SU-DHL-6 (cell line): ENCODE data around the gene FAM9A.
"Not testable (repeated sequence)": the region's sequence is repeated elsewhere in the genome, so short reads cannot be mapped to it uniquely, and the experiment has no call there.

Source experiments
- H2AFZ ChIP-seq: fragments of 200-600 bp; sonication (generic); 2 replicates; pipeline ENCODE4 v1.6.1; 2014; ENCODE audit warnings: low read depth, mild to moderate bottlenecking, moderate library complexity, mixed read lengths, antibody characterized with exemption, low read length; ENCODE audit not compliant: severe bottlenecking
- H3F3A ChIP-seq: fragments of 200-600 bp; shearing (Covaris generic); 2 replicates; pipeline ENCODE4 v1.6.0; 2016; ENCODE audit warnings: antibody characterized with exemption, mild to moderate bottlenecking; ENCODE audit not compliant: insufficient read depth
- H3K27ac ChIP-seq: fragments of 200-600 bp; sonication (generic); 2 replicates; pipeline ENCODE4 v1.5.1; 2016; ENCODE audit warnings: low read depth, mild to moderate bottlenecking, low read length, moderate library complexity, mixed read lengths
- H3K27me3 ChIP-seq: fragments of 200-600 bp; sonication (generic), shearing (Covaris generic); 2 replicates; pipeline ENCODE4 v1.6.0; 2014; ENCODE audit warnings: mild to moderate bottlenecking, low read length
- H3K36me3 ChIP-seq: fragments of 200-600 bp; sonication (generic); 2 replicates; pipeline ENCODE4 v1.6.1; 2014; ENCODE audit warnings: mild to moderate bottlenecking, low read length, mixed read lengths
- H3K4me2 ChIP-seq: fragments of 300-600, 200-600 bp; shearing (Covaris generic), sonication (generic); 2 replicates; pipeline ENCODE4 v1.6.0; 2014; ENCODE audit warnings: low read length, low read depth, mild to moderate bottlenecking; ENCODE audit not compliant: poor library complexity, severe bottlenecking
- H3K4me3 ChIP-seq: fragments of 200-600 bp; sonication (generic); 2 replicates; pipeline ENCODE4 v1.5.1; 2014; ENCODE audit warnings: antibody characterized with exemption, low read length, mild to moderate bottlenecking, mixed read lengths; ENCODE audit not compliant: insufficient read depth, poor library complexity, severe bottlenecking
- H3K79me2 ChIP-seq: fragments of 200-600 bp; sonication (generic); 2 replicates; pipeline ENCODE4 v1.6.1; 2014; ENCODE audit warnings: mild to moderate bottlenecking, low read length, moderate library complexity; ENCODE audit not compliant: insufficient read depth
- H3K9ac ChIP-seq: fragments of 200-600 bp; sonication (generic); 2 replicates; pipeline ENCODE4 v1.7.0; 2014; ENCODE audit warnings: mild to moderate bottlenecking, low read length
- H3K9me2 ChIP-seq: fragments of 200-600 bp; sonication (generic); replicated peaks from 2 replicates; pipeline ENCODE4 v1.6.1; 2014; ENCODE audit warnings: low read length; ENCODE audit not compliant: insufficient read depth
- H3K9me3 ChIP-seq: fragments of 200-600 bp; sonication (generic); 2 replicates; pipeline ENCODE4 v1.6.1; 2014; ENCODE audit warnings: low read length, mixed read lengths; ENCODE audit not compliant: insufficient read depth
- H4K20me1 ChIP-seq: fragments of 200-600 bp; sonication (generic); 2 replicates; pipeline ENCODE4 v1.6.1; 2014; ENCODE audit warnings: low read depth, mild to moderate bottlenecking, antibody characterized with exemption, low read length, moderate library complexity, mixed read lengths
- EZH2phosphoT487 ChIP-seq: fragments of 200-600 bp; sonication (generic), shearing (Covaris generic); conservative IDR thresholded peaks from 2 replicates; pipeline ENCODE4 v1.6.1; 2018; ENCODE audit warnings: mild to moderate bottlenecking, antibody characterized with exemption, low read length, moderate library complexity, mixed read lengths
- TF ChIP-seq, protein P1 (sequence below): fragments of 200-600 bp; sonication (generic); IDR thresholded peaks from one replicate; pipeline ENCODE4 v1.5.1; 2017; ENCODE audit warnings: antibody characterized with exemption, mild to moderate bottlenecking, low read length, moderate library complexity; ENCODE audit not compliant: insufficient read depth, poor library complexity, severe bottlenecking

Gene FAM9A

GRCh38 chrX:8782595-8782994 lies 18.6 kb downstream of the FAM9A start:
- no peak overlapping the region for H3K4me2 ChIP-seq
- no peaks in the 10 kb centered on the region for H3F3A ChIP-seq
- no peaks in the 10 kb centered on the region for H3K9me3 ChIP-seq
- TF ChIP-seq, protein P1, sequence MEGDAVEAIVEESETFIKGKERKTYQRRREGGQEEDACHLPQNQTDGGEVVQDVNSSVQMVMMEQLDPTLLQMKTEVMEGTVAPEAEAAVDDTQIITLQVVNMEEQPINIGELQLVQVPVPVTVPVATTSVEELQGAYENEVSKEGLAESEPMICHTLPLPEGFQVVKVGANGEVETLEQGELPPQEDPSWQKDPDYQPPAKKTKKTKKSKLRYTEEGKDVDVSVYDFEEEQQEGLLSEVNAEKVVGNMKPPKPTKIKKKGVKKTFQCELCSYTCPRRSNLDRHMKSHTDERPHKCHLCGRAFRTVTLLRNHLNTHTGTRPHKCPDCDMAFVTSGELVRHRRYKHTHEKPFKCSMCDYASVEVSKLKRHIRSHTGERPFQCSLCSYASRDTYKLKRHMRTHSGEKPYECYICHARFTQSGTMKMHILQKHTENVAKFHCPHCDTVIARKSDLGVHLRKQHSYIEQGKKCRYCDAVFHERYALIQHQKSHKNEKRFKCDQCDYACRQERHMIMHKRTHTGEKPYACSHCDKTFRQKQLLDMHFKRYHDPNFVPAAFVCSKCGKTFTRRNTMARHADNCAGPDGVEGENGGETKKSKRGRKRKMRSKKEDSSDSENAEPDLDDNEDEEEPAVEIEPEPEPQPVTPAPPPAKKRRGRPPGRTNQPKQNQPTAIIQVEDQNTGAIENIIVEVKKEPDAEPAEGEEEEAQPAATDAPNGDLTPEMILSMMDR, result no peak
- no peak for TF ChIP-seq EZH2phosphoT487
- H3K9me2 ChIP-seq, result no peaks in the 10 kb centered on the region
- no peaks in the 10 kb centered on the region for H3K36me3 ChIP-seq
- no peak overlapping the region for H3K9ac ChIP-seq
- no peak overlapping the region for H2AFZ ChIP-seq
- no peak overlapping the region for H3K4me3 ChIP-seq
- no peaks in the 10 kb centered on the region for H4K20me1 ChIP-seq
- H3K27me3 ChIP-seq, result no peaks in the 10 kb centered on the region
- no peak overlapping the region for H3K27ac ChIP-seq
- H3K79me2 ChIP-seq, result no peaks in the 10 kb centered on the region

DNA sequence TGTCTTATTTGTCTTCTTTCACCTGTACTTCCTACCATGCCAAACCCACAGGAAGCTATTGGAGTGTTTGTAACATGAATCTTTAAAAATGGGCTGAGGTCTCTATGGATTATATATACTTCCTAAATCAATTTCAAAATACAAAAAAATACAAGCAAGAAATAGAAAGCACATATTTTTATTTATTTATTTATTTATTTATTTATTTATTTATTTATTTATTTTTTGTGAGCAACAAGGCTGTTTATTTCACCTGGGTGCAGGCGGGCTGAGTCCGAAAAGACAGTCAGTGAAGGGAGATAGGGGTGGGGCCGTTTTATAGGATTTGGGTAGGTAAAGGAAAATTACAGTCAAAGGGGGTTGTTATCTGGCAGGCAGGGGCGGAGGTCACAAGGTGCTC lies 19.3 kb downstream of the FAM9A start:
- H3K9ac ChIP-seq, H3K36me3 ChIP-seq, H3K27ac ChIP-seq, H3K79me2 ChIP-seq, H3K4me3 ChIP-seq, H4K20me1 ChIP-seq, H3F3A ChIP-seq, H3K9me3 ChIP-seq, H3K4me2 ChIP-seq, H3K27me3 ChIP-seq, H2AFZ ChIP-seq, H3K9me2 ChIP-seq: not testable (repeated sequence)

DNA sequence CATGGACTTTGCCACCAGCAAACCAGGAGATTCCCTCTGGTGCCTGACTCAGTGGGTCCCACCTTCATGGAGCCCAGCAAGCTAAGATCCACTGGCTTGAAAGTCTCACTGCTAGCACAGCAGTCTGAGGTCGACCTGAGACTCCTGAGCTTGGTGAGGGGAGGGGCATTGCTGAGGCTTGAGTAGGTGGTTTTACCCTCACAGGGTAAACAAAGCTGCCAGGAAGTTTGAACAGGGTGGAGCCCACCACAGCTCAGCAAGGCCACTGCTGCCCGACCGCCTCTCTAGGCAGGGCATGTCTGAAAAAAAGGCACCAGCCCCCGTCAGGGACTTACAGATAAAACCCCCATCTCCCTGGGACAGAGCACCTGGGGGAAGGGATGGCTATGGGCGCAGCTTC lies 28.1 kb downstream of the FAM9A start:
- Histone ChIP-seq H3K9me3 (no peaks in the 10 kb centered on the region), H4K20me1 (no peaks in the 10 kb centered on the region), H3K9me2 (no peaks in the 10 kb centered on the region), H3K4me3 (no peak overlapping the region), H3K79me2 (no peaks in the 10 kb centered on the region), H2AFZ (no peak overlapping the region), H3K27me3 (no peaks in the 10 kb centered on the region), H3K9ac (no peak overlapping the region), H3F3A (no peaks in the 10 kb centered on the region), H3K27ac (no peak overlapping the region), H3K36me3 (no peaks in the 10 kb centered on the region), H3K4me2 (no peak overlapping the region)
- TF ChIP-seq, protein P1, result no peak
- TF ChIP-seq EZH2phosphoT487, result no peak

GRCh38 chrX:8760021-8760420 lies 41.2 kb downstream of the FAM9A start:
- no peaks in the 10 kb centered on the region for H3F3A ChIP-seq

GRCh38 chrX:8758706-8759105 lies 42.5 kb downstream of the FAM9A start:
- H3K79me2 ChIP-seq, H3K27me3 ChIP-seq, H4K20me1 ChIP-seq, H3K9me2 ChIP-seq, H3K36me3 ChIP-seq, H3K4me3 ChIP-seq, H3K27ac ChIP-seq, H3K4me2 ChIP-seq, H3F3A ChIP-seq, H3K9ac ChIP-seq, H2AFZ ChIP-seq, H3K9me3 ChIP-seq: not testable (repeated sequence)

More at GRCh38 chrX:8760021-8760420, 41.2 kb downstream of the FAM9A start:
- Histone ChIP-seq H3K9me2 (no peaks in the 10 kb centered on the region), H3K4me2 (no peak overlapping the region), H3K79me2 (no peaks in the 10 kb centered on the region), H3K27me3 (no peaks in the 10 kb centered on the region), H3K36me3 (no peaks in the 10 kb centered on the region), H3K27ac (no peak overlapping the region), H3K4me3 (no peak overlapping the region), H2AFZ (no peak overlapping the region), H4K20me1 (no peaks in the 10 kb centered on the region), H3K9me3 (no peaks in the 10 kb centered on the region), H3K9ac (no peak overlapping the region)
- TF ChIP-seq, protein P1, result no peak
- TF ChIP-seq EZH2phosphoT487, result no peak
